Suprapubic skin (tissue), 4 donors: ENCODE results near the gene CSF3. TPM values are rescaled to one million over a fixed set of nuclear protein-coding genes. Genes with fewer than 3 reads are reported as not detected.
"Not testable (repeated sequence)": the region's sequence is repeated elsewhere in the genome, so short reads cannot be mapped to it uniquely, and the experiment has no call there.

Experiments used
- DNase-seq, 2 donors: peaks; one replicate each; pipeline ENCODE4 v3.0.0-alpha.2; 2019; ENCODE audit warnings: low spot score in 2 of 2
- H3K27ac ChIP-seq: fragments of 200-600 bp; sonication (generic); one replicate; pipeline ENCODE4 v1.5.1; 2019
- H3K27me3 ChIP-seq: fragments of 200-600 bp; sonication (generic); one replicate; pipeline ENCODE4 v1.5.1; 2019
- H3K36me3 ChIP-seq: fragments of 200-600 bp; sonication (generic); one replicate; pipeline ENCODE4 v1.5.1; 2019
- H3K4me1 ChIP-seq: fragments of 200-600 bp; sonication (generic); one replicate; pipeline ENCODE4 v1.5.1; 2019
- H3K4me3 ChIP-seq: fragments of 200-600 bp; sonication (generic); one replicate; pipeline ENCODE4 v1.5.1; 2019; ENCODE audit warnings: mild to moderate bottlenecking
- H3K9me3 ChIP-seq: fragments of 200-600 bp; sonication (generic); one replicate; pipeline ENCODE4 v1.5.1; 2019
- CTCF ChIP-seq, 2 donors: fragments of 200-600 bp in 1 of 2; fragments of 450-650 bp in 1 of 2; sonication (generic) in 1 of 2; IDR thresholded peaks; one replicate each; pipeline ENCODE4 v1.5.1; 2016 to 2019; ENCODE audit warnings: antibody characterized with exemption in 2 of 2, mild to moderate bottlenecking in 1 of 2, moderate library complexity in 1 of 2
- EP300 ChIP-seq: sonication (generic); formaldehyde crosslinking; IDR thresholded peaks from one replicate; pipeline ENCODE4 v1.6.1; 2017; ENCODE audit warnings: antibody characterized with exemption
- POLR2A ChIP-seq, 2 donors: fragments of 450-650 bp; IDR thresholded peaks; one replicate each; pipeline ENCODE4 v1.6.1; 2017; ENCODE audit warnings: antibody characterized with exemption in 2 of 2, mild to moderate bottlenecking in 2 of 2, moderate library complexity in 2 of 2
- POLR2AphosphoS5 ChIP-seq, 3 donors: sonication (generic); formaldehyde crosslinking; IDR thresholded peaks; one replicate each; pipeline ENCODE4 v1.6.1; 2017; ENCODE audit warnings: antibody characterized with exemption in 3 of 3
- WGBS: methylation state at CpG from one replicate; pipeline ENCODE4 v1.1.5; 2018; 5-methylcytosine and 5-hydroxymethylcytosine counted together
- total RNA-seq, 4 donors: library from RNA; depleted of rRNA; stranded (reverse); fragments of >200 nt; gene quantifications; one replicate each; pipeline ENCODE4 v1.1.0, GENCODE V29; 2016

The CSF3 gene
- total RNA-seq, 4 donors from 2014 or later, result 5.0 TPM; not detected in 3

- Histone ChIP-seq H3K4me3 (no peak overlapping the region), H3K27ac (no peak overlapping the region), H3K36me3 (peaks cover 66% of the 10 kb centered on the region), H3K9me3 (no peaks in the 10 kb centered on the region), H3K4me1 (peaks cover 7% of the 10 kb centered on the region), H3K27me3 (no peaks in the 10 kb centered on the region)
- WGBS, result 43% methylated on average over 6 of the region's 6 CpGs
- TF ChIP-seq CTCF (IDR thresholded peaks at IDR 0.05) (no peak), POLR2AphosphoS5 (IDR thresholded peaks at IDR 0.05) (no peak), POLR2A (IDR thresholded peaks at IDR 0.05) (no peak), EP300 (no peak)
- no peak for DNase-seq
Measured at GRCh38 chr17:39996800-39997199, 18.4 kb upstream of the CSF3 start.

- no peak for TF ChIP-seq EP300
- H3K27me3 ChIP-seq, result no peaks in the 10 kb centered on the region
- H3K9me3 ChIP-seq, result no peaks in the 10 kb centered on the region
- no peak overlapping the region for H3K27ac ChIP-seq
- no peak overlapping the region for H3K4me3 ChIP-seq
- peaks cover 59% of the 10 kb centered on the region for H3K36me3 ChIP-seq
- peaks cover 7% of the 10 kb centered on the region for H3K4me1 ChIP-seq
- WGBS, result 75% methylated on average over 4 of the region's 4 CpGs
- DNase-seq, result no peak
Measured at GRCh38 chr17:39997543-39997942, 17.7 kb upstream of the CSF3 start.

- WGBS, result 84% methylated on average over 4 of the region's 4 CpGs
- no peaks in the 10 kb centered on the region for H3K27me3 ChIP-seq
- DNase-seq, result no peak
Measured at GRCh38 chr17:39999067-39999466, 16.2 kb upstream of the CSF3 start.

GRCh38 chr17:40000161-40000560 lies 15.1 kb upstream of the CSF3 start:
- Histone ChIP-seq H3K36me3 (peaks cover 33% of the 10 kb centered on the region), H3K9me3 (no peaks in the 10 kb centered on the region), H3K27ac (no peak overlapping the region), H3K4me1 (peaks cover 1% of the 10 kb centered on the region), H3K27me3 (no peaks in the 10 kb centered on the region), H3K4me3 (no peak overlapping the region)
- TF ChIP-seq POLR2AphosphoS5 (IDR thresholded peaks at IDR 0.05) (no peak), EP300 (no peak), CTCF (IDR thresholded peaks at IDR 0.05) (no peak), POLR2A (IDR thresholded peaks at IDR 0.05) (no peak)
- 90% methylated on average over 7 of the region's 7 CpGs for WGBS
- no peak for DNase-seq

More at GRCh38 chr17:39999067-39999466, 16.2 kb upstream of the CSF3 start:
- Histone ChIP-seq H3K27ac (no peak overlapping the region), H3K9me3 (no peaks in the 10 kb centered on the region), H3K36me3 (peaks cover 44% of the 10 kb centered on the region), H3K4me1 (peaks cover 7% of the 10 kb centered on the region), H3K4me3 (no peak overlapping the region)
- TF ChIP-seq CTCF (IDR thresholded peaks at IDR 0.05) (no peak), POLR2AphosphoS5 (IDR thresholded peaks at IDR 0.05) (no peak), EP300 (no peak), POLR2A (IDR thresholded peaks at IDR 0.05) (no peak)

GRCh38 chr17:40001335-40001734 lies 13.9 kb upstream of the CSF3 start:
- WGBS, result 92% methylated on average over 8 of the region's 8 CpGs
- H3K4me3 ChIP-seq, result not testable (repeated sequence)

GRCh38 chr17:40004072-40004471 lies 11.2 kb upstream of the CSF3 start:
- WGBS, result 95% methylated on average over 9 of the region's 9 CpGs
- DNase-seq, result no peak
- H3K36me3 ChIP-seq, result no peaks in the 10 kb centered on the region
- no peaks in the 10 kb centered on the region for H3K27me3 ChIP-seq
- TF ChIP-seq EP300 (no peak), POLR2AphosphoS5 (IDR thresholded peaks at IDR 0.05) (no peak), CTCF (IDR thresholded peaks at IDR 0.05) (no peak), POLR2A (IDR thresholded peaks at IDR 0.05) (no peak)
- H3K4me1 ChIP-seq, result no peaks in the 10 kb centered on the region
- H3K9me3 ChIP-seq, result no peaks in the 10 kb centered on the region
- H3K27ac ChIP-seq, result no peak overlapping the region
- no peak overlapping the region for H3K4me3 ChIP-seq

More at GRCh38 chr17:40001335-40001734, 13.9 kb upstream of the CSF3 start:
- not testable (repeated sequence) for H3K4me1 ChIP-seq, H3K9me3 ChIP-seq, H3K27ac ChIP-seq, H3K27me3 ChIP-seq, DNase-seq
- peaks cover 21% of the 10 kb centered on the region for H3K36me3 ChIP-seq
